B cell (primary cell): ENCODE results near the gene ALKBH4. TPM values are rescaled to one million over a fixed set of nuclear protein-coding genes. Genes with fewer than 3 reads are reported as not detected.

Experiments used
- ATAC-seq: fragments of 200-7000 bp; cut with Tn5 transposase; one replicate; pipeline ENCODE4 v1.10.0; 2021; ENCODE audit warnings: low read depth, mild to moderate bottlenecking, moderate number of reproducible peaks, moderate library complexity
- CTCF ChIA-PET: fragments of 350-600 bp; sonication (Branson Sonifier 250); formaldehyde crosslinking; loops from one replicate; lab custom pipeline; 2021; ENCODE audit warnings: antibody characterized with exemption, inconsistent platforms; lab: Charles Lee
- POLR2A ChIA-PET: fragments of 350-600 bp; sonication (Branson Sonifier 250); formaldehyde crosslinking; loops from one replicate; lab custom pipeline; 2021; ENCODE audit warnings: antibody characterized with exemption; lab: Charles Lee
- DNase-seq: peaks from one replicate; pipeline ENCODE4 v3.0.0; 2013
- H2AFZ ChIP-seq: 2 replicates; pipeline ENCODE4 v1.6.1; 2012; ENCODE audit warnings: mild to moderate bottlenecking, low read depth, low read length; ENCODE audit not compliant: insufficient read depth, poor library complexity, severe bottlenecking
- H3K27ac ChIP-seq, 2 donors: 1 replicate in 1 of 2; 2 replicates in 1 of 2; pipeline ENCODE4 v1.5.1; 2012 to 2013; ENCODE audit warnings: low read length in 2 of 2, mild to moderate bottlenecking in 2 of 2, moderate library complexity in 1 of 2
- H3K27me3 ChIP-seq, 4 experiments: fragments of 200-600 bp in 1 of 4; sonication (generic) in 1 of 4; replicated peaks in 1 of 4; 1 replicate in 2 of 4; 2 replicates in 2 of 4; pipeline versions ENCODE4 v1.6.1 to v1.7.0; 2013 to 2016; ENCODE audit warnings: low read length in 3 of 4, mild to moderate bottlenecking in 2 of 4, mixed read lengths in 1 of 4, moderate library complexity in 1 of 4; ENCODE audit not compliant: insufficient read depth in 4 of 4, control insufficient read depth in 3 of 4; ENCODE audit errors: control extremely low read depth in 1 of 4
- H3K36me3 ChIP-seq, 2 experiments: replicated peaks in 1 of 2; 1 replicate in 1 of 2; 2 replicates in 1 of 2; pipeline versions ENCODE4 v1.6.1 to v1.7.1; 2013; ENCODE audit warnings: low read length in 1 of 2; ENCODE audit not compliant: insufficient read depth in 2 of 2, control insufficient read depth in 1 of 2; ENCODE audit errors: control extremely low read depth in 1 of 2, extremely low read depth in 1 of 2
- H3K4me1 ChIP-seq, 2 donors: fragments of 200-600 bp in 1 of 2; sonication (generic) in 1 of 2; 1 replicate in 1 of 2; 2 replicates in 1 of 2; pipeline versions ENCODE4 v1.5.1 to v1.6.1; 2013 to 2017; ENCODE audit warnings: low read length in 2 of 2; ENCODE audit not compliant: control insufficient read depth in 2 of 2, insufficient read depth in 2 of 2
- H3K4me2 ChIP-seq: replicated peaks from 2 replicates; pipeline ENCODE3; 2012; ENCODE audit warnings: mild to moderate bottlenecking, low read depth, low read length; ENCODE audit not compliant: poor library complexity, severe bottlenecking
- H3K4me3 ChIP-seq, 5 experiments: fragments of 200-600 bp in 1 of 5; sonication (generic) in 1 of 5; 1 replicate in 3 of 5; 2 replicates in 2 of 5; pipeline versions ENCODE4 v1.5.1 to v1.7.0; 2011 to 2016; ENCODE audit warnings: low read length in 4 of 5, mild to moderate bottlenecking in 4 of 5, low read depth in 2 of 5, control low read depth in 1 of 5, moderate library complexity in 1 of 5; ENCODE audit not compliant: insufficient read depth in 1 of 5; ENCODE audit errors: control extremely low read depth in 1 of 5, extremely low read depth in 1 of 5
- H3K79me2 ChIP-seq: fragments of 200-600 bp; sonication (generic); one replicate; pipeline ENCODE4 v1.6.0; 2016; ENCODE audit warnings: low read length; ENCODE audit not compliant: control insufficient read depth, insufficient read depth
- H3K9ac ChIP-seq: fragments of 200-600 bp; sonication (generic); 2 replicates; pipeline ENCODE4 v1.6.1; 2017; ENCODE audit warnings: mild to moderate bottlenecking, low read length, moderate library complexity
- H3K9me3 ChIP-seq, 3 donors: one replicate each; pipeline versions ENCODE4 v1.6.1 to v1.7.1; 2013; ENCODE audit warnings: low read length in 2 of 3; ENCODE audit not compliant: control insufficient read depth in 2 of 3, insufficient read depth in 1 of 3; ENCODE audit errors: control extremely low read depth in 1 of 3
- H4K20me1 ChIP-seq: 2 replicates; pipeline ENCODE4 v1.6.0; 2012; ENCODE audit warnings: mild to moderate bottlenecking, low read length; ENCODE audit not compliant: insufficient read depth, control insufficient read depth, poor library complexity, severe bottlenecking
- H3K27ac Mint-ChIP-seq: one replicate; pipeline ENCODE4 v1.8.0; 2021; ENCODE audit warnings: mixed read lengths
- H3K27me3 Mint-ChIP-seq: one replicate; pipeline ENCODE4 v1.8.0; 2021; ENCODE audit warnings: mixed read lengths
- H3K4me1 Mint-ChIP-seq: one replicate; pipeline ENCODE4 v1.8.0; 2021; ENCODE audit warnings: mixed read lengths
- H3K4me3 Mint-ChIP-seq: one replicate; pipeline ENCODE4 v1.8.0; 2021; ENCODE audit warnings: mixed read lengths
- H3K9me3 Mint-ChIP-seq: one replicate; pipeline ENCODE4 v1.8.0; 2022; ENCODE audit warnings: mixed read lengths; ENCODE audit not compliant: insufficient read depth
- EZH2 ChIP-seq: IDR thresholded peaks from 2 replicates; pipeline ENCODE4 v1.6.1; 2012; ENCODE audit warnings: borderline replicate concordance, low read depth, mild to moderate bottlenecking, moderate library complexity, low read length; ENCODE audit not compliant: insufficient read depth, poor library complexity, severe bottlenecking
- WGBS: methylation state at CpG from one replicate; pipeline ENCODE4 v1.1.5; 2013; ENCODE audit warnings: missing lambda C conversion rate; ENCODE audit not compliant: insufficient coverage; 5-methylcytosine and 5-hydroxymethylcytosine counted together
- intact Hi-C: fragments of 100-400 bp; cut with micrococcal nuclease; formaldehyde crosslinking; loops from one replicate; pipeline ENCODE4 v1.10.0; 2022
- polyA plus RNA-seq: library from polyadenylated mRNA; depleted of rRNA; stranded (reverse); fragments of >200 nt; gene quantifications from 2 replicates; pipeline ENCODE4 v1.2.3, GENCODE V29; 2012
- total RNA-seq, 2 donors: library from RNA; stranded (reverse); fragments of 120-200 nt in 1 of 2; gene quantifications; 1 replicate in 1 of 2; 2 replicates in 1 of 2; pipeline versions ENCODE4 v1.2.3 to v1.2.4, GENCODE V29; 2013 to 2022
- TF ChIP-seq, protein P1 (sequence below): fragments of 200-600 bp; IDR thresholded peaks from one replicate; pipeline ENCODE4 v1.8.0; 2022; ENCODE audit warnings: antibody characterized with exemption, mild to moderate bottlenecking

ALKBH4 gene
- total and polyA plus RNA-seq, 2 donors (not counting 1 experiment from before 2014, with no cell fraction given), result 6.2 to 8.6 TPM

DNA sequence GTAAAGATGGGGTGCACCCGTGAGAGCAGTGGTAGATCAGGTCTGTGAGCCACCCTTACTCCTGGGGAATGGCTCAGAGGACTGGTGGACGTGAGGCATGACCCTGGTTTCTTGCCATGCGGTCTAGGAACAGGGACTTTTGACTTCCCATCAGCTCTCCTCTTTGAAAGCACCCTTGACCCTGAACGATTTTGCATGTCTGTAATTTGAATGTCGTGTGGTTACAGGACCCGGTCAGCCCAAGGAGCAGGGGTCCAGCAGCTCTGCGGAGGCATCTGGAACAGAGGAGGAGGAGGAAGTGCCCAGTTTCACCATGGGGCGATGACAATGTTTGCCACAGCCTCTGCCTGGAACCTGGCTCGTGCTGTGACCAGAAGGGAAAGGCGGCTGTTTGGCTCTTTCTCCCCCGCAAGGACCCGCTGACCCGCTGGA is 39.9 kb downstream of the ALKBH4 start:
- H3K79me2 ChIP-seq, result peaks cover 54% of the 10 kb centered on the region
- peak overlapping the region; percentile 100 for H3K27ac ChIP-seq
- intact Hi-C loops, result loop anchor here (1.0 to 10.0 kb wide), 2 partner anchors 8 to 120 kb away; partner anchors contain the start of gene ORAI2
- POLR2A ChIA-PET, result interaction anchor here (1.0 to 13.6 kb wide), 8 partner anchors 5 to 137 kb away, joined by 6 to 223 read pairs (median 30); partner anchors contain the start of gene ORAI2
- no peaks in the 10 kb centered on the region for H3K27me3 ChIP-seq
- Mint-ChIP-seq H3K4me3 (peak overlapping the region; percentile 87), H3K9me3 (no peaks in the 10 kb centered on the region), H3K4me1 (peaks cover 80% of the 10 kb centered on the region), H3K27me3 (no peaks in the 10 kb centered on the region), H3K27ac (peak overlapping the region; percentile 100)
- ATAC-seq (no peak), DNase-seq (peak; percentile 60)
- peak overlapping the region; percentile 10 for H2AFZ ChIP-seq
- no peak for TF ChIP-seq EZH2
- TF ChIP-seq, protein P1, sequence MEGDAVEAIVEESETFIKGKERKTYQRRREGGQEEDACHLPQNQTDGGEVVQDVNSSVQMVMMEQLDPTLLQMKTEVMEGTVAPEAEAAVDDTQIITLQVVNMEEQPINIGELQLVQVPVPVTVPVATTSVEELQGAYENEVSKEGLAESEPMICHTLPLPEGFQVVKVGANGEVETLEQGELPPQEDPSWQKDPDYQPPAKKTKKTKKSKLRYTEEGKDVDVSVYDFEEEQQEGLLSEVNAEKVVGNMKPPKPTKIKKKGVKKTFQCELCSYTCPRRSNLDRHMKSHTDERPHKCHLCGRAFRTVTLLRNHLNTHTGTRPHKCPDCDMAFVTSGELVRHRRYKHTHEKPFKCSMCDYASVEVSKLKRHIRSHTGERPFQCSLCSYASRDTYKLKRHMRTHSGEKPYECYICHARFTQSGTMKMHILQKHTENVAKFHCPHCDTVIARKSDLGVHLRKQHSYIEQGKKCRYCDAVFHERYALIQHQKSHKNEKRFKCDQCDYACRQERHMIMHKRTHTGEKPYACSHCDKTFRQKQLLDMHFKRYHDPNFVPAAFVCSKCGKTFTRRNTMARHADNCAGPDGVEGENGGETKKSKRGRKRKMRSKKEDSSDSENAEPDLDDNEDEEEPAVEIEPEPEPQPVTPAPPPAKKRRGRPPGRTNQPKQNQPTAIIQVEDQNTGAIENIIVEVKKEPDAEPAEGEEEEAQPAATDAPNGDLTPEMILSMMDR, result no peak
- peak overlapping the region; percentile 69 for H3K9ac ChIP-seq
- peak overlapping the region in 2 of 5 experiments; percentile 35 to 38 for H3K4me3 ChIP-seq
- H3K9me3 ChIP-seq, result peaks cover 0 to 14% (median 0%) of the 10 kb centered on the region in 3 donors
- no peaks in the 10 kb centered on the region for H4K20me1 ChIP-seq
- WGBS, result 16% methylated on average over 9 of the region's 13 CpGs
- peaks cover 0 to 4% of the 10 kb centered on the region in 2 experiments for H3K36me3 ChIP-seq
- H3K4me1 ChIP-seq, result peaks cover 94 to 99% of the 10 kb centered on the region in 2 donors
- CTCF ChIA-PET, result interaction anchor here (0.7 to 46.3 kb wide), 5 partner anchors 14 to 31 kb away, joined by 3 to 1182 read pairs (median 13); no protein-coding TSS in a partner anchor
- H3K4me2 ChIP-seq, result peak overlapping the region; percentile 85

DNA sequence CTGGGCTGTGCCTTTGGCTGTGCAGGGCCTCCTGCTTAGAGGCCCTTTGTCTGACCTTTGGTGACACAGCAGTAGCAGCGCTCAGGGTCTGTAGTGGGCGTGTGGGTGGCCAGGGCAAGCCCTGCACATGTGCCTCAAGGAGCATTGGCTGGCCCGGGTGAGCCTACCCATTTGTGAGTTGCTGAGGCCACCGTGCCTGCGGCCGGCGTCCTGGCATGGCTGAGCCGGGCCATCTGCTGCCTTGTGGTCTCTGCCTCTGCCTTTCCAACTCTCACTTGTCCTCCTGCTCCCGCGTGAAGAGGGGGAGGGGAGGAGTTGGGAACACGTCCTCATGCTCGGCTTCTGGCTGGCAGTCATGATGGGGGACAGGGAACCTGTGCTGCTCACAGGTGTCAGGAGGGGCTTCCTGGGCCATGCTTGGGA is 40.5 kb downstream of the ALKBH4 start:
- peak overlapping the region; percentile 100 for H3K27ac ChIP-seq
- H3K79me2 ChIP-seq, result peaks cover 54% of the 10 kb centered on the region
- TF ChIP-seq, protein P1, result no peak
- no peak for TF ChIP-seq EZH2
- no peak for ATAC-seq
- ChIA-PET CTCF (interaction anchor here (0.7 to 46.3 kb wide), 5 partner anchors 13 to 27 kb away, joined by 3 to 1182 read pairs (median 13); no protein-coding TSS in a partner anchor), POLR2A (interaction anchor here (1.3 to 13.6 kb wide), 4 partner anchors 4 to 21 kb away, joined by 22 to 223 read pairs (median 147); partner anchors contain the start of gene ORAI2)
- 74% methylated on average over 6 of the region's 12 CpGs for WGBS
- intact Hi-C loops, result loop anchor here (10.0 kb wide), 1 partner anchor 119 kb away; no protein-coding TSS in a partner anchor
- Mint-ChIP-seq H3K9me3 (no peaks in the 10 kb centered on the region), H3K4me1 (peaks cover 79% of the 10 kb centered on the region), H3K27me3 (no peaks in the 10 kb centered on the region), H3K4me3 (peak overlapping the region; percentile 87), H3K27ac (peak overlapping the region; percentile 100)
- peaks cover 0 to 5% of the 10 kb centered on the region in 2 experiments for H3K36me3 ChIP-seq
- no peak overlapping the region for H3K9ac ChIP-seq
- H3K4me3 ChIP-seq, result no peak overlapping the region
- peak overlapping the region; percentile 10 for H2AFZ ChIP-seq
- peak overlapping the region; percentile 85 for H3K4me2 ChIP-seq
- no peak for DNase-seq
- H3K27me3 ChIP-seq, result no peaks in the 10 kb centered on the region
- H4K20me1 ChIP-seq, result no peaks in the 10 kb centered on the region
- peaks cover 94 to 99% of the 10 kb centered on the region in 2 donors for H3K4me1 ChIP-seq
- peaks cover 0 to 14% (median 0%) of the 10 kb centered on the region in 3 donors for H3K9me3 ChIP-seq
